Measurements from ENCODE around the gene FXYD4. TPM values are rescaled to one million over a fixed set of nuclear protein-coding genes. Genes with fewer than 3 reads are reported as not detected.
"Not testable (repeated sequence)": the region's sequence is repeated elsewhere in the genome, so short reads cannot be mapped to it uniquely, and the experiment has no call there.

FXYD4 gene
- total RNA-seq, 1 experiment from 2014 or later = not detected

- no peaks in the 10 kb centered on the region for H3K9me3 Mint-ChIP-seq (ENCODE audit: unreplicated experiment)
- intact Hi-C loops (cut with micrococcal nuclease; ENCODE audit: unreplicated experiment) = no loop called here
- no peak for TF ChIP-seq CTCF (IDR thresholded peaks at IDR 0.05; ENCODE audit: insufficient read depth in 1 of 2, low read depth in 1 of 2, low read length in 1 of 2, severe bottlenecking in 1 of 2, unreplicated experiment in 1 of 2)
Measured at GRCh38 chr10:43333653-43334052, 37.8 kb upstream of the FXYD4 start.

GRCh38 chr10:43336061-43336460 is 35.4 kb upstream of the FXYD4 start:
- CTCF ChIA-PET = no interaction called here
- no TSS peak for BruUV-seq (replicated peaks)
- H3K27me3 Mint-ChIP-seq (ENCODE audit: insufficient read depth, unreplicated experiment) = no peaks in the 10 kb centered on the region

More at GRCh38 chr10:43333653-43334052, 37.8 kb upstream of the FXYD4 start:
- peaks cover 2% of the 10 kb centered on the region; the same call in 1 of the 2 replicates for H3K36me3 ChIP-seq (ENCODE audit: control insufficient read depth, insufficient read depth, low read length)
- CTCF ChIA-PET = no interaction called here
- H3K27me3 ChIP-seq (replicated peaks; ENCODE audit: control insufficient read depth, insufficient read depth, low read length) = no peaks in the 10 kb centered on the region
- Mint-ChIP-seq H3K27ac (ENCODE audit: unreplicated experiment) (peak overlapping the region; percentile 19), H3K4me3 (ENCODE audit: unreplicated experiment) (no peak overlapping the region), H3K27me3 (ENCODE audit: insufficient read depth, unreplicated experiment) (no peaks in the 10 kb centered on the region), H3K4me1 (ENCODE audit: low read depth, unreplicated experiment) (peaks cover 19% of the 10 kb centered on the region), H3K36me3 (ENCODE audit: insufficient read depth, unreplicated experiment) (peaks cover 13% of the 10 kb centered on the region)
- BruUV-seq (replicated peaks) = no TSS peak
- DNase-seq = no peak
- H3K4me1 ChIP-seq = peaks cover 45% of the 10 kb centered on the region
- no peaks in the 10 kb centered on the region for H3K9me3 ChIP-seq
- POLR2A ChIA-PET = no interaction called here
- H3K4me3 ChIP-seq (ENCODE audit: low read depth, low read length) = no peak overlapping the region

GRCh38 chr10:43336641-43337318 is 34.7 kb upstream of the FXYD4 start:
- intact Hi-C loops (cut with micrococcal nuclease; ENCODE audit: unreplicated experiment) = no loop called here
- BruUV-seq (replicated peaks) = TSS peak; percentile 91
- Histone ChIP-seq H3K4me1 (peaks cover 67% of the 10 kb centered on the region), H3K4me3 (ENCODE audit: low read depth, low read length) (no peak overlapping the region), H3K9me3 (no peaks in the 10 kb centered on the region), H3K27me3 (replicated peaks; ENCODE audit: control insufficient read depth, insufficient read depth, low read length) (no peaks in the 10 kb centered on the region), H3K36me3 (ENCODE audit: control insufficient read depth, insufficient read depth, low read length) (peaks cover 2% of the 10 kb centered on the region; the same call in 1 of the 2 replicates)
- Mint-ChIP-seq H3K4me3 (ENCODE audit: unreplicated experiment) (peak overlapping the region; percentile 56), H3K9me3 (ENCODE audit: unreplicated experiment) (no peaks in the 10 kb centered on the region), H3K36me3 (ENCODE audit: insufficient read depth, unreplicated experiment) (peaks cover 11% of the 10 kb centered on the region), H3K27me3 (ENCODE audit: insufficient read depth, unreplicated experiment) (no peaks in the 10 kb centered on the region), H3K4me1 (ENCODE audit: low read depth, unreplicated experiment) (peaks cover 45% of the 10 kb centered on the region), H3K27ac (ENCODE audit: unreplicated experiment) (peak overlapping the region; percentile 96)
- ChIA-PET CTCF (no interaction called here), POLR2A (interaction anchor here (0.5 to 1.0 kb wide), 3 partner anchors 32 to 70 kb away, joined by 3 to 4 read pairs (median 3); no protein-coding TSS in a partner anchor)
- DNase-seq = peak in 1 of 2 experiments; percentile 59
- TF ChIP-seq CTCF (IDR thresholded peaks at IDR 0.05; ENCODE audit: insufficient read depth in 1 of 2, low read depth in 1 of 2, low read length in 1 of 2, severe bottlenecking in 1 of 2, unreplicated experiment in 1 of 2) = no peak

More at GRCh38 chr10:43336061-43336460, 35.4 kb upstream of the FXYD4 start:
- no peak overlapping the region for H3K4me3 Mint-ChIP-seq (ENCODE audit: unreplicated experiment)
- no peaks in the 10 kb centered on the region for H3K9me3 Mint-ChIP-seq (ENCODE audit: unreplicated experiment)
- H3K4me1 Mint-ChIP-seq (ENCODE audit: low read depth, unreplicated experiment) = peaks cover 43% of the 10 kb centered on the region
- no peak for DNase-seq
- H3K27ac Mint-ChIP-seq (ENCODE audit: unreplicated experiment) = peak overlapping the region; percentile 96
- H3K4me1 ChIP-seq = peaks cover 69% of the 10 kb centered on the region
- intact Hi-C loops (cut with micrococcal nuclease; ENCODE audit: unreplicated experiment) = no loop called here
- H3K4me3 ChIP-seq (ENCODE audit: low read depth, low read length) = no peak overlapping the region
- POLR2A ChIA-PET = no interaction called here
- H3K27me3 ChIP-seq (replicated peaks; ENCODE audit: control insufficient read depth, insufficient read depth, low read length) = no peaks in the 10 kb centered on the region
- no peaks in the 10 kb centered on the region for H3K9me3 ChIP-seq
- H3K36me3 ChIP-seq (ENCODE audit: control insufficient read depth, insufficient read depth, low read length) = peaks cover 2% of the 10 kb centered on the region; the same call in 1 of the 2 replicates
- H3K36me3 Mint-ChIP-seq (ENCODE audit: insufficient read depth, unreplicated experiment) = peaks cover 13% of the 10 kb centered on the region
- no peak for TF ChIP-seq CTCF (IDR thresholded peaks at IDR 0.05; ENCODE audit: insufficient read depth in 1 of 2, low read depth in 1 of 2, low read length in 1 of 2, severe bottlenecking in 1 of 2, unreplicated experiment in 1 of 2)

GRCh38 chr10:43337536-43337935 is 33.9 kb upstream of the FXYD4 start:
- H3K27me3 ChIP-seq (replicated peaks; ENCODE audit: control insufficient read depth, insufficient read depth, low read length); H3K27me3 Mint-ChIP-seq (ENCODE audit: insufficient read depth, unreplicated experiment); H3K9me3 Mint-ChIP-seq (ENCODE audit: unreplicated experiment); H3K9me3 ChIP-seq; H3K36me3 ChIP-seq (ENCODE audit: control insufficient read depth, insufficient read depth, low read length); H3K36me3 Mint-ChIP-seq (ENCODE audit: insufficient read depth, unreplicated experiment); intact Hi-C loops (cut with micrococcal nuclease; ENCODE audit: unreplicated experiment): not testable (repeated sequence)
- H3K4me1 Mint-ChIP-seq (ENCODE audit: low read depth, unreplicated experiment) = peaks cover 45% of the 10 kb centered on the region
- BruUV-seq (replicated peaks) = TSS peak; percentile 97
- peak overlapping the region; percentile 96 for H3K27ac Mint-ChIP-seq (ENCODE audit: unreplicated experiment)
- ChIA-PET CTCF (interaction anchor here (0.6 kb wide), 1 partner anchor 71 kb away, joined by 3 read pairs; no protein-coding TSS in a partner anchor), POLR2A (interaction anchor here (1.0 kb wide), 1 partner anchor 33 kb away, joined by 3 read pairs; no protein-coding TSS in a partner anchor)
- peak; percentile 79 to 87 for DNase-seq
- H3K4me3 Mint-ChIP-seq (ENCODE audit: unreplicated experiment) = peak overlapping the region; percentile 56
- Histone ChIP-seq H3K4me3 (ENCODE audit: low read depth, low read length) (peak overlapping the region; percentile 22), H3K4me1 (peaks cover 59% of the 10 kb centered on the region)
